Erythroblast (primary cell): ENCODE measurements around the gene UTP18.

ENCODE experiments used
- DNase-seq, 2 experiments: peaks; one replicate each; lab custom pipeline; 2025; lab: John Stamatoyannopoulos, UW
- GATA1 ChIP-seq: IDR thresholded peaks from 2 replicates; pipeline ENCODE4 v1.6.1; 2011; ENCODE audit warnings: low read depth, mild to moderate bottlenecking, control low read depth, low read length, moderate library complexity
- POLR2A ChIP-seq: IDR thresholded peaks from 2 replicates; pipeline ENCODE4 v1.6.1; 2011; ENCODE audit warnings: mild to moderate bottlenecking, low read length

Gene UTP18

GRCh38 chr17:51335006-51335590, 74.8 kb downstream of the UTP18 start:
- TF ChIP-seq POLR2A (no peak), GATA1 (no peak)
- DNase-seq: no peak

DNA sequence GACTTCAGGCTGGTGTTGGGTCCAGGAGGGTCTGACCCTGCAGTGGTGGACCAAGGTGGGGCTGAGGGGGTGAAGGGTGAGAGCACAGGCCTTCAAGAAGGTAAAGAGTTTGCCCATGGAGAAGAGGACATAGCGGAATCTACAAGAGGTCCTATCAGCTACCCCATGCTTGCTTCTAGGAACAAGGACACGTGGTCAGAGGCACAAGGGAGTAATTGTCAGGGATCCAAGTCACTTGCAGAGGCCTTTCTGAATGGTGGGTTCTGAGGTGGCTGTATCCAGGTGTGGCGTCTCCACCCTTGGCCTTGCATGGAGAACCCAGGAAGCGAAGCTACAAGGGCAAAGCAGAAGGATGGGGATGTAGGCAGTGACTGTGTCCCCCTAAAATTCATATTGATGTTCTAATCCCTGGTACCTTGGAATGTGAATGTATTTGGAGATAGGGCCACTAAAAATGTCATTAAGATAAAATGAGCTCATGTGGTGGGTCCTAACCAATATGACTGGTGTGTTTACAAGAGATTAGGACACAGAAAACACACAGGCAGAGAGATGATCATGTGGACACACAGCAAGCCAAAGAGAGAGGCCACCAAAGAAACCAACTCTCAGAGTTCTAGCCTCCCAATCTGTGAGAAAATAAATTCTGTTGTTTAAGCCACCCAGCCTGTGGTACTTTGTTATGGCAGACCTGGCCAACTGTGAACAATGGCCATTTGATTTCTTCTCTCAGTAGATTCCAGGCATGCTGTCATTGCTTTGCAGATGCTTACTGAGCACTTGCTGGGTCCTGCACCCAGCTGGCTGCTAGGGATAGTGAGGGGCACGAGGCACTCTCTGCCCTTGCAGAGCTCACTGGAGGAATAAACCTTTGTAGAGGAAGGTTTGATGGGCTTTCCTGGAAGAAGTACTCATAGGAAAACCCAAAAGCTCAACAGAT, 75.8 kb downstream of the UTP18 start:
- DNase-seq: peak in 1 of 2 experiments; percentile 39
- TF ChIP-seq GATA1: no peak
- no peak for TF ChIP-seq POLR2A

DNA sequence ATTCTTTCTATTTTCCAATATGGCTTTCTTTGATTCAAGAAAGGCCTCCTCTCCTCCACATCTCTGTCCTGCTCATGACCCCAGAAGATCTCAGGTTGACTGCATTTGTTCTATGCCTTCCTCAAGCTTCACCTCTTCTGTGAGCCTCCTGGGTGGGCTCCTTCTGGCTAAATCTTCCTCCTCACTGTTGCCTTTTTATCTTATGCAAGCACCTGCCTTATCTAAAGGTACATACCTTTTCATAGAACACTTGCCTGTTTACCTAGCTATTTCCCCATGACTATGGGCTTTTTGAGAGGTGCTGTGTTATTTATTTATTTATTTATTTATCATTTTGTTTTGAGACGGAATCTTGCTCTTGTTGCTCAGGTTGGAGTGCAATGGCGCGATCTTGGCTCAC, 81.1 kb downstream of the UTP18 start:
- TF ChIP-seq POLR2A (no peak), GATA1 (no peak)
- no peak for DNase-seq

DNA sequence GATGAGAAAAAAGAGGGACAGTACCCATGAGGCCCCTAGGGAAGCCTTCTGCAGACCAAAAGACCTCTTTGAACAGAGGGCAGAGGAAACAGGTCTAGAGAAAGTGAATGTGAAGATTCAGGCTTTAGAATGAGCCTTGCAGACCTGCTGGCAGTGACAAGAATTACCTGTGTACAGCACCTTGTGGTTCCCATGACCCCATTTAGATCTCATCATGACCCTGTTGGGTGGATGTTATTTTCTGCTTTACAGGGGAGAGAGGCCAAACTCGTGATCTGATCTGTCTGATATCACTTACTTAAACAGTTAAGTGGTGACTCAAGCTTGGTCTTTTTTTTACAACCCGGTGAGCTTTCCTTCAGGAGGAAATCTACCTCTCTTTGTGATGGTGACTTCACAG, 81.9 kb downstream of the UTP18 start:
- no peak for TF ChIP-seq GATA1
- no peak for TF ChIP-seq POLR2A
- DNase-seq: no peak

GRCh38 chr17:51344532-51344931, 84.2 kb downstream of the UTP18 start:
- DNase-seq: no peak
- TF ChIP-seq POLR2A (no peak), GATA1 (no peak)

DNA sequence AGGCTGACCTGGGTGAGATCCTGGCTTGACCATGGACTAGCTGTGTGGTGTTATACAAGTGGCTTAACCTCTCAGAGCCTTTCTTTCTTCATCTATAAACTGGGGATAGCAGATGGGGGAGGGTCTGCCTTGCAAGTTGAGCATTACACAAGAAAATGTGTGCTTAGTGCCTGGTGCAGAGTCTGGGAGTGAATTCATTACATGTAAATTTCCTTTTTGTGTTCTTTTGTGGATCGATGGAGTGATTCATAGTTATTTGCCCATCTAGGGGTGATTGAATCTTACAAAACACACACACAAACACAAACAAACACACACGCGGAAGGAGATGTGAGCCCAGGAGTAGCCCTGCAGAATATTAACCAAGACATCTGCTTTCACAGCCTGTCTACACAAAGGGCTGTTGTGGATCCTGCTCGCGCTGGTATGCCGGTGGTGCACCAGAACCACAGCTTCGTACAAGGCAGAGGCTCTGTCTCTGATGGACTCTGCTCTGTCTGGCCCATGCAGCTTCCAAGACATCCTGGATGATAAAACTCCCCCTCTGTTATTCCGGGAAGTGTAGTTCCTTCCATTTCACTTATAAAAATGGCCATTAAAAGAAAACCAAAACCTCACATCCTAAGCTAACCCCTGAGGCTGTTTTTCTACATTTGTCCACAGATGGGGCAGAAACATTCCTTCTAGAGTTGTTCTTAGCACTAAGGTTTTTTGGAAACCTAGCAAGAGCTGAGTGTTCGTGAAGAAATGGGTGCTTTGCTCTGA, 86.1 kb downstream of the UTP18 start:
- TF ChIP-seq GATA1 (no peak), POLR2A (no peak)
- no peak for DNase-seq
